Ishikawa (cell line): ENCODE data around the gene DGLUCY.

Experiments
- CEBPB ChIP-seq: IDR thresholded peaks from 2 replicates; pipeline ENCODE4 v1.6.1; 2012
- EP300 ChIP-seq: IDR thresholded peaks from 2 replicates; pipeline ENCODE4 v1.6.1; 2012; ENCODE audit warnings: borderline replicate concordance
- FOXM1 ChIP-seq: IDR thresholded peaks from 2 replicates; pipeline ENCODE4 v1.6.1; 2012; ENCODE audit warnings: low read depth, borderline replicate concordance
- MAX ChIP-seq: IDR thresholded peaks from 2 replicates; pipeline ENCODE4 v1.6.1; 2012
- NFIC ChIP-seq: IDR thresholded peaks from 2 replicates; pipeline ENCODE4 v1.6.1; 2012
- RAD21 ChIP-seq: IDR thresholded peaks from 2 replicates; pipeline ENCODE4 v1.6.1; 2012; ENCODE audit warnings: low read depth
- REST ChIP-seq: IDR thresholded peaks from 2 replicates; pipeline ENCODE4 v1.6.1; 2012; ENCODE audit warnings: low read depth, mild to moderate bottlenecking
- TAF1 ChIP-seq: IDR thresholded peaks from 2 replicates; pipeline ENCODE4 v1.6.1; 2012; ENCODE audit warnings: low read depth, mild to moderate bottlenecking
- TEAD4 ChIP-seq: IDR thresholded peaks from 2 replicates; pipeline ENCODE4 v1.6.1; 2012
- USF1 ChIP-seq: IDR thresholded peaks from 2 replicates; pipeline ENCODE4 v1.6.1; 2012
- YY1 ChIP-seq: IDR thresholded peaks from 2 replicates; pipeline ENCODE4 v1.6.1; 2012; ENCODE audit warnings: low read depth
- ZBTB7A ChIP-seq: IDR thresholded peaks from 2 replicates; pipeline ENCODE4 v1.6.1; 2012; ENCODE audit warnings: low read depth

- TF ChIP-seq REST (no peak), YY1 (no peak), TAF1 (no peak), EP300 (no peak), ZBTB7A (no peak), MAX (no peak), USF1 (no peak), TEAD4 (no peak), RAD21 (no peak), CEBPB (no peak), FOXM1 (no peak), NFIC (no peak)
Observed at GRCh38 chr14:91218014-91218413, 104.1 kb downstream of the DGLUCY start.
